Hepatocyte (in vitro differentiated cells): ENCODE data around the gene S100PBP. TPM values are rescaled to one million over a fixed set of nuclear protein-coding genes. Genes with fewer than 3 reads are reported as not detected.

Experiments used
- DNase-seq: peaks from one replicate; pipeline ENCODE4 v3.0.0-alpha.2; 2016; ENCODE audit warnings: low spot score
- H2AFZ ChIP-seq: fragments of 200-600 bp; sonication (generic); 2 replicates; pipeline ENCODE4 v1.6.0; 2016; ENCODE audit warnings: antibody characterized with exemption, mild to moderate bottlenecking
- H3K27ac ChIP-seq: fragments of 200-600 bp; sonication (generic); 2 replicates; pipeline ENCODE4 v1.5.1; 2016; ENCODE audit warnings: mild to moderate bottlenecking
- H3K27me3 ChIP-seq: fragments of 200-600 bp; sonication (generic); 2 replicates; pipeline ENCODE4 v1.6.1; 2016
- H3K36me3 ChIP-seq: fragments of 200-600 bp; sonication (generic); replicated peaks from 2 replicates; pipeline ENCODE4 v1.5.1; 2016; ENCODE audit warnings: low read depth; ENCODE audit not compliant: insufficient read depth
- H3K4me1 ChIP-seq: fragments of 200-600 bp; sonication (generic); 2 replicates; pipeline ENCODE4 v1.5.1; 2016; ENCODE audit warnings: mild to moderate bottlenecking, moderate library complexity; ENCODE audit not compliant: insufficient read depth
- H3K4me2 ChIP-seq: fragments of 200-600 bp; sonication (generic); 2 replicates; pipeline ENCODE4 v1.6.0; 2016
- H3K4me3 ChIP-seq: fragments of 200-600 bp; sonication (generic); 2 replicates; pipeline ENCODE4 v1.5.1; 2016; ENCODE audit warnings: mild to moderate bottlenecking
- H3K79me2 ChIP-seq: fragments of 200-600 bp; sonication (generic); 2 replicates; pipeline ENCODE4 v1.6.0; 2017; ENCODE audit warnings: mild to moderate bottlenecking
- H3K9me2 ChIP-seq: fragments of 200-600 bp; sonication (generic); replicated peaks from 2 replicates; pipeline ENCODE4 v1.6.0; 2017; ENCODE audit warnings: mild to moderate bottlenecking; ENCODE audit not compliant: insufficient read depth
- H3K9me3 ChIP-seq: fragments of 200-600 bp; sonication (generic); 2 replicates; pipeline ENCODE4 v1.5.1; 2016; ENCODE audit warnings: low read depth, mild to moderate bottlenecking
- H4K20me1 ChIP-seq: fragments of 200-600 bp; sonication (generic); 2 replicates; pipeline ENCODE4 v1.6.0; 2016; ENCODE audit warnings: mild to moderate bottlenecking; ENCODE audit not compliant: insufficient read depth, poor library complexity, severe bottlenecking
- EZH2 ChIP-seq: fragments of 200-600 bp; sonication (generic); IDR thresholded peaks from 2 replicates; pipeline ENCODE4 v1.6.1; 2016; ENCODE audit warnings: antibody characterized with exemption, mild to moderate bottlenecking, borderline replicate concordance
- EZH2phosphoT487 ChIP-seq: fragments of 200-600 bp; sonication (generic); IDR thresholded peaks from one replicate; pipeline ENCODE4 v1.6.1; 2018; ENCODE audit warnings: antibody characterized with exemption, mild to moderate bottlenecking, low read depth, moderate library complexity; ENCODE audit not compliant: unreplicated experiment, severe bottlenecking
- WGBS: methylation state at CpG from one replicate; pipeline ENCODE4 v1.1.6; 2016; ENCODE audit warnings: low lambda C conversion rate; ENCODE audit errors: missing lambda C conversion rate; 5-methylcytosine and 5-hydroxymethylcytosine counted together
- polyA plus RNA-seq: library from polyadenylated mRNA; unstranded; fragments of >200 nt; fragmentation: Nextera tagmentation; extraction: Ambion mirVana; gene quantifications from 2 replicates; pipeline ENCODE4 v1.2.1, GENCODE V29; 2016
- total RNA-seq: library from RNA; depleted of rRNA; stranded (reverse); fragments of >200 nt; gene quantifications from 2 replicates; pipeline ENCODE4 v1.2.3, GENCODE V29; 2014
- TF ChIP-seq, protein P1 (sequence below): fragments of 200-600 bp; sonication (generic); IDR thresholded peaks from 2 replicates; pipeline ENCODE4 v1.5.1; 2016; ENCODE audit warnings: antibody characterized with exemption, mild to moderate bottlenecking; ENCODE audit not compliant: poor library complexity

S100PBP gene
- total and polyA plus RNA-seq, 2 experiments from 2014 or later, result 10.7 to 41.5 TPM

- Histone ChIP-seq H3K27ac (no peak overlapping the region), H3K4me3 (no peak overlapping the region), H3K9me2 (no peaks in the 10 kb centered on the region), H3K79me2 (no peaks in the 10 kb centered on the region), H2AFZ (no peak overlapping the region), H3K4me1 (no peaks in the 10 kb centered on the region), H3K27me3 (no peaks in the 10 kb centered on the region), H3K9me3 (no peaks in the 10 kb centered on the region), H4K20me1 (no peaks in the 10 kb centered on the region), H3K4me2 (no peak overlapping the region), H3K36me3 (no peaks in the 10 kb centered on the region)
- no peak for DNase-seq
- WGBS, result 85% methylated on average over 6 of the region's 6 CpGs
- TF ChIP-seq, protein P1, sequence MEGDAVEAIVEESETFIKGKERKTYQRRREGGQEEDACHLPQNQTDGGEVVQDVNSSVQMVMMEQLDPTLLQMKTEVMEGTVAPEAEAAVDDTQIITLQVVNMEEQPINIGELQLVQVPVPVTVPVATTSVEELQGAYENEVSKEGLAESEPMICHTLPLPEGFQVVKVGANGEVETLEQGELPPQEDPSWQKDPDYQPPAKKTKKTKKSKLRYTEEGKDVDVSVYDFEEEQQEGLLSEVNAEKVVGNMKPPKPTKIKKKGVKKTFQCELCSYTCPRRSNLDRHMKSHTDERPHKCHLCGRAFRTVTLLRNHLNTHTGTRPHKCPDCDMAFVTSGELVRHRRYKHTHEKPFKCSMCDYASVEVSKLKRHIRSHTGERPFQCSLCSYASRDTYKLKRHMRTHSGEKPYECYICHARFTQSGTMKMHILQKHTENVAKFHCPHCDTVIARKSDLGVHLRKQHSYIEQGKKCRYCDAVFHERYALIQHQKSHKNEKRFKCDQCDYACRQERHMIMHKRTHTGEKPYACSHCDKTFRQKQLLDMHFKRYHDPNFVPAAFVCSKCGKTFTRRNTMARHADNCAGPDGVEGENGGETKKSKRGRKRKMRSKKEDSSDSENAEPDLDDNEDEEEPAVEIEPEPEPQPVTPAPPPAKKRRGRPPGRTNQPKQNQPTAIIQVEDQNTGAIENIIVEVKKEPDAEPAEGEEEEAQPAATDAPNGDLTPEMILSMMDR, result no peak
Observed at GRCh38 chr1:32830092-32830852, 12.8 kb downstream of the S100PBP start.

DNA sequence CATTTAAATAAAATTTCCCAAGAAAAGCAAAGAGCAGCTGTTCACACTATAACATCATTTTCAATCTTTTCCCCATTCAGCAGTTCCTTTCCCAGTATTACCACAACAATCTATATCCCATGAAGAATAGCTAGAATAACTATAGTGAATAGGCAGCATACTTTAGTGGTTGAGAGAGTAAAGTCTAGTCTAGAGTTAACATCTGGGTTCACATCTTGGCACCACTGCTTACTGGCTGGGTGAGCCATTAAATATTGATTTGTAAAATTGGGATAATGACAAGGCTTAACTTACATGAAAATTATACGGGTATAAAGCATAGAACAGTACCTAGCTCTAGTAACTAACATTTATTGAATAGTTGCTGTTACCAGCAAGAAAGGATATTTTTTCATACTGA is 14.4 kb downstream of the S100PBP start:
- Histone ChIP-seq H2AFZ (no peak overlapping the region), H3K9me2 (no peaks in the 10 kb centered on the region), H3K36me3 (no peaks in the 10 kb centered on the region), H3K4me3 (no peak overlapping the region), H3K4me1 (no peaks in the 10 kb centered on the region), H3K4me2 (no peak overlapping the region), H3K27me3 (no peaks in the 10 kb centered on the region), H3K79me2 (no peaks in the 10 kb centered on the region), H4K20me1 (no peaks in the 10 kb centered on the region), H3K27ac (no peak overlapping the region), H3K9me3 (no peaks in the 10 kb centered on the region)
- TF ChIP-seq EZH2phosphoT487, result no peak
- TF ChIP-seq EZH2, result no peak
- TF ChIP-seq, protein P1, result no peak
- DNase-seq, result no peak
- whole genome bisulfite sequencing, result 100% methylated on average over 1 of the region's 1 CpG

DNA sequence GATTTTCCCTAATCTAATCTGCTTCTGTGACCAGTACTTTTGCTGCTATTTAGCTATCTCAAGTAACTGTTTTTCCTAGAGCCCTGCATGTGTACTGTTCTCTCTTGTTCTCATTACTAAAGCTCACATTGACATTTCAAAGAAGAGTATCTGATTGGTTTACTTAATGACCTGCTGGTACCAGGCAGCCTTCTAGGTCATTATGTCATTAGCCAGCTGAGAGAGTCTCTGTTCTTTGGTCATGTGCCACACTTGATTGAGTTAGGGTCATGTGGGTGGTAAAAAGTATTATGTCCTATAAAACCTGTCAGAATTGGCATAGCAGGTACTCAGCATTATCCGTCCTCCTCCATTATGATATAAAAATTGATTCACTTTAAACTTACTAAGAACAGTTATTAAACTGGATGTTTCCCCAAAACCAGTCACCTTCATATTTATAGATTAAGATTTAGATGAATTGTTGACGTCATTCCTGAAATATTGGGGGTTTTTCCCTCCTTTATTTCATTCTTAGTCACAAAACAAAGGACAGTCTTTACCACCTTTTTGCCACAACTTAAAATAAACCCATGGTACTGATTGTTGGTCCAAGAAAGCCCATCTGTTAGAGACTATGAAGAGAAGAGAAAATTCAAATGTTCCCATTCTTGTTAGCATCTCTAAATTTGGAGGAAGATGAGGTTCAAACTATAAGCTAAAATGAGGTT is 31.1 kb downstream of the S100PBP start:
- no peaks in the 10 kb centered on the region for H3K79me2 ChIP-seq
- H3K4me1 ChIP-seq, result no peaks in the 10 kb centered on the region
- no peaks in the 10 kb centered on the region for H3K27me3 ChIP-seq
- H4K20me1 ChIP-seq, result no peaks in the 10 kb centered on the region
- WGBS, result 49% methylated on average over 2 of the region's 2 CpGs
- no peak overlapping the region for H3K4me2 ChIP-seq
- no peaks in the 10 kb centered on the region for H3K9me3 ChIP-seq
- no peak overlapping the region for H3K27ac ChIP-seq
- no peak overlapping the region for H2AFZ ChIP-seq
- no peak for DNase-seq
- no peaks in the 10 kb centered on the region for H3K36me3 ChIP-seq
- H3K4me3 ChIP-seq, result no peak overlapping the region
- no peak for TF ChIP-seq EZH2phosphoT487
- TF ChIP-seq EZH2, result no peak
- TF ChIP-seq, protein P1, result no peak
- H3K9me2 ChIP-seq, result no peaks in the 10 kb centered on the region
